ENCODE measurements around the gene ROBO1.

ROBO1 gene

DNA sequence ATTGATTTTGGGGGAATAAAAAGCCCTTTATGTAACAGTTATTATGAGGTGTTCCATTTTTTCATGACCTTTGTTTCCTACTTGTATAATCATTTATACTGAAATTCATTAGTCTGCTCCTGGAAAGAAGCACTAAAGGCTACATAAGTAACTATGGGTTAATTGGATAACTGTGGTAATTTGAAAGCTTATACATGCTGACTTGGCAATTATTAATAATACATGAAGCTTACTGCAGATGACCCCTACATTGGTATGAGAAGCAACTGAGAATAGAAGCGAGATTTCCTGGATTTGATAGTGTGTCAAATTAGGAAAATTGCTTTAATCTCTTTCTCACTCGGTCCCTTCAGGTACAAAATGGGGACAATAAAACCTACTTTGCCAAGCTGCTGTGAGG is 658.0 kb downstream of the ROBO1 start:
- in situ Hi-C loops (cut with HindIII; ENCODE audit: low sequenced_read_pairs), result no loop called here
- TF ChIP-seq, protein P1, sequence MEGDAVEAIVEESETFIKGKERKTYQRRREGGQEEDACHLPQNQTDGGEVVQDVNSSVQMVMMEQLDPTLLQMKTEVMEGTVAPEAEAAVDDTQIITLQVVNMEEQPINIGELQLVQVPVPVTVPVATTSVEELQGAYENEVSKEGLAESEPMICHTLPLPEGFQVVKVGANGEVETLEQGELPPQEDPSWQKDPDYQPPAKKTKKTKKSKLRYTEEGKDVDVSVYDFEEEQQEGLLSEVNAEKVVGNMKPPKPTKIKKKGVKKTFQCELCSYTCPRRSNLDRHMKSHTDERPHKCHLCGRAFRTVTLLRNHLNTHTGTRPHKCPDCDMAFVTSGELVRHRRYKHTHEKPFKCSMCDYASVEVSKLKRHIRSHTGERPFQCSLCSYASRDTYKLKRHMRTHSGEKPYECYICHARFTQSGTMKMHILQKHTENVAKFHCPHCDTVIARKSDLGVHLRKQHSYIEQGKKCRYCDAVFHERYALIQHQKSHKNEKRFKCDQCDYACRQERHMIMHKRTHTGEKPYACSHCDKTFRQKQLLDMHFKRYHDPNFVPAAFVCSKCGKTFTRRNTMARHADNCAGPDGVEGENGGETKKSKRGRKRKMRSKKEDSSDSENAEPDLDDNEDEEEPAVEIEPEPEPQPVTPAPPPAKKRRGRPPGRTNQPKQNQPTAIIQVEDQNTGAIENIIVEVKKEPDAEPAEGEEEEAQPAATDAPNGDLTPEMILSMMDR (IDR thresholded peaks at IDR 0.05; ENCODE audit: low read depth, low read length, missing control alignments), result no peak

DNA sequence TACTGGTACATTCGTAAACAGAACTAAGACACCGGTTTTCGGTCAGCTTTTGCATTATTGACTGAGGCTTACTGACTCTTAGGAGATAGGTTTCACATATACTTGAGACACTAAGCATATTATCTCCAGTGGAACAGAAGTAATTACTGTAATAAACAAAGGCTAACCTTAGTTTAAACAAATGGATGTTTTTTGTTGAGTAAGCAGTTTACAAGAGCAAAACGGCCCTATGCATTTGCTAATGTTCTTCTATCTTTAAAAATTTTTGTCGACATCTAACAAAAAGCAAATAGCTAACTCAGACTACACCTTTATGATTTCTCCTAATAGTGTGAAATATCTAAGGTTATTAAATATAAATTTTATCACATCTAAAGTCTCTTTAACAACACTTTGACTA is 664.5 kb downstream of the ROBO1 start:
- TF ChIP-seq, protein P1 (IDR thresholded peaks at IDR 0.05; ENCODE audit: low read depth, low read length, missing control alignments), result no peak
- no peak overlapping the region for H3K4me3 ChIP-seq (ENCODE audit: low read depth, low read length)
- in situ Hi-C loops (cut with HindIII; ENCODE audit: low sequenced_read_pairs), result no loop called here
- no peak for DNase-seq (ENCODE audit: low read depth)

More for the DNA sequence above, 658.0 kb downstream of the ROBO1 start:
- no peak for DNase-seq (ENCODE audit: low read depth)
- H3K4me3 ChIP-seq (ENCODE audit: low read depth, low read length), result no peak overlapping the region

DNA sequence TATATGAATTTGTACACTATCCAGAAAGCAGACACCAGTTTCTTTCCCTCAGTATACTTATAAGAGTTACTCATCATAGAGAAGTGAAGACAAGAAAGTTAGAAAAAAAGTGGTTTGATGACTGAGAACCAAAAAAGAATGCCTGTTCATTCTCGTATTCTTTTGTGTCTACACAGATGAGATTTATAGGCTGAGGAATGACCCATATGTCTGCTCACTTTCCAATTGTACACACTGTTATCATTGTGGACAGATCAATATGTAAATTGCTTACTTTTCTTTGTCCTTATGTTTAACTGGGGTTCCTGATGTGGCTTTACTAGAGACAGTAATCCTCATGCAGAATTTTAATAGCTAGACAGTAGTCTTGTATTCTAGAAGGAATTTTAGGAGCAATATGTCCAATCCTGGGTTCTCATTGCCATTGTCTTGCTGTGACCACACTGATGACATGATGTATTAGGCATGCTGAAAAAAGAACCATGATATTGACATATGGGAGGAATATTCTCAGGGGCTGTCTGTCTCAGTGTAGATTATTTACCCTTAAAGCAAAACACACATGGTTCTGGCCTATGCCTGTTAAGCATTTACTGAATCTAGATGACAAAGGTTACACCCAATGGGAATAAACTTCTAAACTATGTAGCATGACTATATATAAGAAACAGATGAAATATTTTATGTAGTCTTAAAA is 669.7 kb downstream of the ROBO1 start:
- H3K4me3 ChIP-seq (ENCODE audit: low read depth, low read length), result no peak overlapping the region
- TF ChIP-seq, protein P1 (IDR thresholded peaks at IDR 0.05; ENCODE audit: low read depth, low read length, missing control alignments), result no peak
- in situ Hi-C loops (cut with HindIII; ENCODE audit: low sequenced_read_pairs), result loop anchor here (25.0 kb wide), 1 partner anchor 264 kb away; no protein-coding TSS in a partner anchor
- no peak for DNase-seq (ENCODE audit: low read depth)

DNA sequence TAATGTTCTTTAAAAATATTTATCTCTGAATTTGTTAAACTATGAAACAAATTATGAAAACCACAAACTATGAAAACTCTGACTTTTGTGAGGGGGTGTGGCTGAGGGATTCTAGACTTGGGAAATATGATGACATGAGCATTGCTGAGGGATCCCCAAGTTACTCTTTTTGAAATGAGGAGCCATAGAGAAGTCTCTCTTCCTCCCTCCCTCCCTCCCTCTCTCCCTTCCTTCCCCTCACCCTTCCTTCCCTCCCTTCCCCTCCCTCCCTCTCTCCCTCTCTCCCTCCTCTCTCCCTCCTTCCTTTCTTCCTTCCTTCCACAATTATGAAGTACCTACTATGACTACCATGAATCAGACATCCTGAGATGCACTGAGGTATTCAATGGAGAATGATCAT is 673.1 kb downstream of the ROBO1 start:
- TF ChIP-seq, protein P1 (IDR thresholded peaks at IDR 0.05; ENCODE audit: low read depth, low read length, missing control alignments), result no peak
- DNase-seq (ENCODE audit: low read depth), result no peak
- in situ Hi-C loops (cut with HindIII; ENCODE audit: low sequenced_read_pairs), result loop anchor here (25.0 kb wide), 1 partner anchor 268 kb away; no protein-coding TSS in a partner anchor
- H3K4me3 ChIP-seq (ENCODE audit: low read depth, low read length), result no peak overlapping the region

DNA sequence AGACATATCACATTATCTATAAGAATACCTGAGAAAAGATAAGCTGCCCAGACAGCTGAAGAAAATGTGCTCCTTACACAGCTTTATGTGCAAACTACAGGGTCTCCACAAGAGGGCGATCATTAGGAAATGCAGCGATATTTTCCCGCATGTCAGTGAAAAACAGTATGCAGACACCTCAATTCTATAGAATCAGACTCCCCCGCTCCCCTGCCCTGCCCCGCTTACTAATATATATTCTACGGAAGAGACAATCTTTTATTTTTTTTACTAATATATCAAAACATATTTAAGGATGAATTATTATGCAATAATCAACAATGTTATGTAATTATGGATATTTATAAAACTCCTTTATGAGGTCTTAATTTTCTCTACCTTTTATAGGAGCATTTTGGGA is 681.3 kb downstream of the ROBO1 start:
- no peak overlapping the region for H3K4me3 ChIP-seq (ENCODE audit: low read depth, low read length)
- in situ Hi-C loops (cut with HindIII; ENCODE audit: low sequenced_read_pairs), result loop anchor here (25.0 kb wide), 1 partner anchor 276 kb away; no protein-coding TSS in a partner anchor
- peak; percentile 43 for DNase-seq (ENCODE audit: low read depth)
- TF ChIP-seq, protein P1 (IDR thresholded peaks at IDR 0.05; ENCODE audit: low read depth, low read length, missing control alignments), result peak; percentile 84

DNA sequence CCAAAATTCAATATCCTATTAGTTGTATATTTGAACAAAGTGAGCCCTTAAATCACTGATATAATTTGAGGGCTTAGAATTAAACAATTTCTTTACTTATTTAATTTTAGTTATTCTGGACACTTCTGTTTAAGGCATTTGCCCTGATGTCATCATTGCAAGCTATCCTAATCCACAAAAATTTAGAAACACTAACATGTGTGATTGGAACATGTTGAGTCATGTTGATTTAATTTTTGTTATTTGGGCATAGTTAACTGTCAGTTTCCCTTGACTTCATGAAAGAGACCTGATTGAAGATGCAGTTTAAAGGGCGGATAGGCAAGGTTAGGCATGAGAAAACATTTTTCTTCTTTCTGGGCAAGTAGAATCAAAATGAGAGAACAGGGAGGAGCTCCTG is 682.6 kb downstream of the ROBO1 start:
- no peak for DNase-seq (ENCODE audit: low read depth)
- H3K4me3 ChIP-seq (ENCODE audit: low read depth, low read length), result no peak overlapping the region
- in situ Hi-C loops (cut with HindIII; ENCODE audit: low sequenced_read_pairs), result loop anchor here (25.0 kb wide), 1 partner anchor 277 kb away; no protein-coding TSS in a partner anchor
- TF ChIP-seq, protein P1 (IDR thresholded peaks at IDR 0.05; ENCODE audit: low read depth, low read length, missing control alignments), result no peak
